ENCODE results near the gene GABARAP.
A peak's percentile ranks its signal among the peaks of the same experiment; 100 is the strongest.

The GABARAP gene

GRCh38 chr17:7221278-7222092 is 20.8 kb downstream of the GABARAP start:
- no peak for DNase-seq

GRCh38 chr17:7220593-7221277 is 21.5 kb downstream of the GABARAP start:
- no peak for DNase-seq

GRCh38 chr17:7219812-7220592 is 22.2 kb downstream of the GABARAP start, which contains the start of the genes ACADVL and DLG4:
Gene ACADVL, plus strand, starts transcription at chr17:7219938. Its CDS starts 47 bp downstream, at chr17:7219985.
Gene DLG4, minus strand, starts transcription at chr17:7219836.
- no peak for DNase-seq

GRCh38 chr17:7219229-7219811 is 22.9 kb downstream of the GABARAP start:
- peak in 1 of 2 experiments; percentile 64 for DNase-seq

- no peak for DNase-seq
These were observed 23.5 kb downstream of the GABARAP start for GRCh38 chr17:7218758-7219157.

GRCh38 chr17:7218166-7218565 is 24.1 kb downstream of the GABARAP start:
- no peak for DNase-seq

- DNase-seq, result no peak
These were observed 24.9 kb downstream of the GABARAP start for GRCh38 chr17:7217113-7217987.

GRCh38 chr17:7216242-7217112 is 25.8 kb downstream of the GABARAP start:
- DNase-seq, result no peak

GRCh38 chr17:7215652-7216180 is 26.5 kb downstream of the GABARAP start:
- no peak for DNase-seq

GRCh38 chr17:7215136-7215638 is 27.1 kb downstream of the GABARAP start:
- DNase-seq, result peak in 1 of 2 experiments; percentile 59

GRCh38 chr17:7214300-7215135 is 27.7 kb downstream of the GABARAP start:
- DNase-seq, result peak; percentile 83 to 86

GRCh38 chr17:7213895-7214299 is 28.4 kb downstream of the GABARAP start:
- DNase-seq, result peak in 1 of 2 experiments; percentile 59

- no peak for DNase-seq
These were observed 30.6 kb downstream of the GABARAP start for GRCh38 chr17:7211491-7212273.

GRCh38 chr17:7208754-7209460 is 33.3 kb downstream of the GABARAP start:
- DNase-seq, result no peak

- no peak for DNase-seq
These were observed 34.1 kb downstream of the GABARAP start for GRCh38 chr17:7208027-7208571.

- no peak for DNase-seq
These were observed 34.9 kb downstream of the GABARAP start for GRCh38 chr17:7207120-7208001.
